Liver (tissue), 9 donors: ENCODE data around the gene PRKD1. TPM values are rescaled to one million over a fixed set of nuclear protein-coding genes. Genes with fewer than 3 reads are reported as not detected.

Experiments used
- DNase-seq: peaks from one replicate; pipeline ENCODE4 v3.0.0-alpha.2; 2017; ENCODE audit warnings: low spot score
- H3K27ac ChIP-seq, 2 donors: one replicate each; pipeline ENCODE4 v1.7.0; 2013; ENCODE audit warnings: inconsistent platforms in 2 of 2, low read length in 2 of 2, control low read depth in 1 of 2, low read depth in 1 of 2, mild to moderate bottlenecking in 1 of 2
- H3K27me3 ChIP-seq, 4 donors: one replicate each; pipeline versions ENCODE4 v1.6.1 to v1.7.0; 2013; ENCODE audit warnings: low read length in 3 of 4, inconsistent platforms in 1 of 4, mild to moderate bottlenecking in 1 of 4, moderate library complexity in 1 of 4; ENCODE audit not compliant: control insufficient read depth in 4 of 4, insufficient read depth in 4 of 4
- H3K36me3 ChIP-seq, 4 donors: one replicate each; pipeline versions ENCODE4 v1.6.1 to v1.7.0; 2013; ENCODE audit warnings: low read length in 3 of 4, mild to moderate bottlenecking in 3 of 4, low read depth in 1 of 4, moderate library complexity in 1 of 4; ENCODE audit not compliant: control insufficient read depth in 4 of 4, insufficient read depth in 3 of 4
- H3K4me1 ChIP-seq, 4 donors: one replicate each; pipeline versions ENCODE4 v1.6.1 to v1.7.0; 2013; ENCODE audit warnings: low read length in 3 of 4, mild to moderate bottlenecking in 3 of 4, moderate library complexity in 1 of 4; ENCODE audit not compliant: control insufficient read depth in 4 of 4, insufficient read depth in 4 of 4
- H3K4me3 ChIP-seq, 3 donors: one replicate each; pipeline versions ENCODE4 v1.6.1 to v1.7.0; 2013; ENCODE audit warnings: low read length in 3 of 3, control low read depth in 1 of 3, low read depth in 1 of 3, mild to moderate bottlenecking in 1 of 3
- H3K9ac ChIP-seq, 2 donors: one replicate each; pipeline ENCODE4 v1.7.0; 2013; ENCODE audit warnings: low read length in 2 of 2, mild to moderate bottlenecking in 2 of 2, moderate library complexity in 2 of 2, control low read depth in 1 of 2, low read depth in 1 of 2
- H3K9me3 ChIP-seq, 4 donors: one replicate each; pipeline versions ENCODE4 v1.6.1 to v1.7.0; 2013; ENCODE audit warnings: low read length in 3 of 4; ENCODE audit not compliant: control insufficient read depth in 4 of 4
- EGR1 ChIP-seq, 2 donors: IDR thresholded peaks; 2 replicates each; pipeline ENCODE4 v1.6.1; 2016 to 2018; ENCODE audit warnings: antibody characterized with exemption in 2 of 2, low read depth in 2 of 2
- FOXA1 ChIP-seq: IDR thresholded peaks from 2 replicates; pipeline ENCODE4 v1.6.1; 2016; ENCODE audit warnings: antibody characterized with exemption
- FOXA2 ChIP-seq: IDR thresholded peaks from 2 replicates; pipeline ENCODE4 v1.6.1; 2016; ENCODE audit warnings: antibody characterized with exemption
- GABPA ChIP-seq, 2 donors: IDR thresholded peaks in 1 of 2; conservative IDR thresholded peaks in 1 of 2; 2 replicates each; pipeline ENCODE4 v1.6.1; 2016; ENCODE audit warnings: antibody characterized with exemption in 2 of 2, mild to moderate bottlenecking in 1 of 2, moderate library complexity in 1 of 2
- HNF4A ChIP-seq, 2 donors: conservative IDR thresholded peaks; 2 replicates each; pipeline ENCODE4 v1.6.1; 2016; ENCODE audit warnings: antibody characterized with exemption in 2 of 2, mild to moderate bottlenecking in 2 of 2
- HNF4G ChIP-seq: IDR thresholded peaks from 2 replicates; pipeline ENCODE4 v1.6.1; 2016; ENCODE audit warnings: antibody characterized with exemption
- JUND ChIP-seq, 2 donors: IDR thresholded peaks; 2 replicates each; pipeline ENCODE4 v1.6.1; 2016; ENCODE audit warnings: antibody characterized with exemption in 2 of 2
- NR2F2 ChIP-seq: IDR thresholded peaks from 2 replicates; pipeline ENCODE4 v1.6.1; 2016; ENCODE audit warnings: antibody characterized with exemption
- RAD21 ChIP-seq, 2 donors: IDR thresholded peaks; 2 replicates each; pipeline ENCODE4 v1.6.1; 2016; ENCODE audit warnings: antibody characterized with exemption in 2 of 2, mild to moderate bottlenecking in 2 of 2
- RXRA ChIP-seq, 2 donors: IDR thresholded peaks; 2 replicates each; pipeline ENCODE4 v1.6.1; 2017 to 2018; ENCODE audit warnings: antibody characterized with exemption in 2 of 2, mild to moderate bottlenecking in 1 of 2
- SP1 ChIP-seq: IDR thresholded peaks from 2 replicates; pipeline ENCODE4 v1.6.1; 2018; ENCODE audit warnings: antibody characterized with exemption, mild to moderate bottlenecking
- TAF1 ChIP-seq: conservative IDR thresholded peaks from 2 replicates; pipeline ENCODE4 v1.6.1; 2016; ENCODE audit warnings: antibody characterized with exemption, mild to moderate bottlenecking
- YY1 ChIP-seq: IDR thresholded peaks from 2 replicates; pipeline ENCODE4 v1.6.1; 2016; ENCODE audit warnings: antibody characterized with exemption, mild to moderate bottlenecking
- WGBS: extraction: QIAGEN DNeasy Blood & Tissue Kit; methylation state at CpG from one replicate; pipeline ENCODE4 v1.1.7; 2013; 5-methylcytosine and 5-hydroxymethylcytosine counted together
- polyA plus RNA-seq, 2 donors: library from polyadenylated mRNA; stranded (reverse) in 1 of 2; unstranded in 1 of 2; fragments of 200-250 nt in 1 of 2; fragments of >200 nt in 1 of 2; fragmentation: Nextera tagmentation in 1 of 2; extraction: Ambion mirVana in 1 of 2; gene quantifications; one replicate each; pipeline versions ENCODE4 v1.2.1 to v1.2.3, GENCODE V29; 2013 to 2015
- total RNA-seq, 2 donors: library from RNA; depleted of rRNA; stranded (reverse); fragments of >200 nt; gene quantifications; one replicate each; pipeline ENCODE4 v1.2.3, GENCODE V29; 2014
- TF ChIP-seq, protein P1 (sequence below): IDR thresholded peaks from 2 replicates; pipeline ENCODE4 v1.6.1; 2016; ENCODE audit warnings: antibody characterized with exemption
- TF ChIP-seq, protein P2 (sequence below): IDR thresholded peaks from 2 replicates; pipeline ENCODE4 v1.6.1; 2016; ENCODE audit warnings: antibody characterized with exemption
- TF ChIP-seq, protein P3 (sequence below): fragments of 150-350 bp; IDR thresholded peaks from 2 replicates; pipeline ENCODE4 v1.5.1; 2017; ENCODE audit warnings: improper control_type of control experiment, low read depth, low read length; ENCODE audit not compliant: missing input control
- TF ChIP-seq, protein P4 (sequence below): IDR thresholded peaks from 2 replicates; pipeline ENCODE4 v1.6.1; 2016; ENCODE audit warnings: antibody characterized with exemption, mild to moderate bottlenecking
- TF ChIP-seq, protein P5 (sequence below): IDR thresholded peaks from 2 replicates; pipeline ENCODE4 v1.6.1; 2016; ENCODE audit warnings: antibody characterized with exemption
- donor health status: healthy.
- donor health status: healthy.
- donor health status: healthy.
- donor health status: healthy.
- donor health status: healthy.

PRKD1 gene
- total and polyA plus RNA-seq, 4 donors: 0.85 to 5.0 (median 0.99) TPM

DNA sequence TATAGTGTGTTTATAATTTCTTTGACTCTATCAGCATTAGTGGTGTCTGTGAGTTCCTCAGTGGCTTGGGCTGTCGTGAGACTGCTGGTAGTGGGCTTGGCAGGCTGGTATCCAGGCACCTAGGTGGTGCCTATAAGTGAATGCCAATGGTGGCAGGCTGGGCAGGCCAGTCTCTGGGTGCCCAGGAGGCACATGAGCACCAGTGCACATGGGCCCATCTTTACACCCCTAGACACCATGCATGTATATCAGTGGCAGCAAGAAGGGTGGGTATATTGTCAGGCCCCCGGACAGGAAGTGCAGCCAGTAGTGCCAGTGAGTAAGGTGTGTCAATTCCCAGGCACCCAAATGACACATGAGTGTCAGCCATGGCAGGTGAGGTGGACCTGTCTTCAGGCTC, 138.2 kb downstream of the PRKD1 start:
- H3K27ac ChIP-seq: no peak overlapping the region
- WGBS: 86% methylated on average over 2 of the region's 2 CpGs

DNA sequence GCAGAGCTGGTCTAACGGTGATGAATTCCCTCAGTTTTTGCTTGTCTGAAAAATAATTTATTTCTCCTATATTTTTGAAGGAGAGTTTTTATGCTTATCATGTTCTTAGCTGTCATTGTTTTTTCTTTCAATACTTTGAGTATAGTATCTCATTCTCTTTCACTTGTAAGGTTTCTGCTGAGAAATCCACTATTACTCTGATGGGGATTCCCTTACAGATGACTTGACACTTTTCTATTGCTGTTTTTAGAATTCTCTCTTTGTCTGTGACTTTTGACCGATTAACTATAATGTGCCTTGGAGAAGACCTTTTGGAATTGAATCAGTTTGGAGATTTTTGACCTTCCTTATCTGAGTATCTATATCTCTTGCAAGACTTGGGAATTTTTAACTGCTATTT, 139.6 kb downstream of the PRKD1 start:
- Histone ChIP-seq H3K4me1 (peaks cover 0 to 2% (median 0%) of the 10 kb centered on the region in 4 donors), H3K36me3 (no peaks in the 10 kb centered on the region), H3K9me3 (peaks cover 0 to 4% (median 0%) of the 10 kb centered on the region in 4 donors), H3K27ac (no peak overlapping the region), H3K4me3 (no peak overlapping the region), H3K9ac (no peak overlapping the region), H3K27me3 (no peaks in the 10 kb centered on the region)
- whole genome bisulfite sequencing: 85% methylated on average over 2 of the region's 2 CpGs
- DNase-seq: no peak
- TF ChIP-seq EGR1 (IDR thresholded peaks at IDR 0.05; ENCODE audit: low read depth in 2 of 2) (no peak), SP1 (no peak), YY1 (no peak), GABPA (IDR thresholded peaks at IDR 0.05 in 1 of 2, conservative IDR thresholded peaks at IDR 0.05 in 1 of 2) (no peak), FOXA2 (no peak), HNF4A (conservative IDR thresholded peaks at IDR 0.05) (no peak), RXRA (IDR thresholded peaks at IDR 0.05) (no peak), JUND (IDR thresholded peaks at IDR 0.05) (no peak)
- TF ChIP-seq, protein P1, sequence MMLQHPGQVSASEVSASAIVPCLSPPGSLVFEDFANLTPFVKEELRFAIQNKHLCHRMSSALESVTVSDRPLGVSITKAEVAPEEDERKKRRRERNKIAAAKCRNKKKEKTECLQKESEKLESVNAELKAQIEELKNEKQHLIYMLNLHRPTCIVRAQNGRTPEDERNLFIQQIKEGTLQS: no peak
- TF ChIP-seq, protein P2, sequence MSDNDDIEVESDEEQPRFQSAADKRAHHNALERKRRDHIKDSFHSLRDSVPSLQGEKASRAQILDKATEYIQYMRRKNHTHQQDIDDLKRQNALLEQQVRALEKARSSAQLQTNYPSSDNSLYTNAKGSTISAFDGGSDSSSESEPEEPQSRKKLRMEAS: no peak
- TF ChIP-seq, protein P3, sequence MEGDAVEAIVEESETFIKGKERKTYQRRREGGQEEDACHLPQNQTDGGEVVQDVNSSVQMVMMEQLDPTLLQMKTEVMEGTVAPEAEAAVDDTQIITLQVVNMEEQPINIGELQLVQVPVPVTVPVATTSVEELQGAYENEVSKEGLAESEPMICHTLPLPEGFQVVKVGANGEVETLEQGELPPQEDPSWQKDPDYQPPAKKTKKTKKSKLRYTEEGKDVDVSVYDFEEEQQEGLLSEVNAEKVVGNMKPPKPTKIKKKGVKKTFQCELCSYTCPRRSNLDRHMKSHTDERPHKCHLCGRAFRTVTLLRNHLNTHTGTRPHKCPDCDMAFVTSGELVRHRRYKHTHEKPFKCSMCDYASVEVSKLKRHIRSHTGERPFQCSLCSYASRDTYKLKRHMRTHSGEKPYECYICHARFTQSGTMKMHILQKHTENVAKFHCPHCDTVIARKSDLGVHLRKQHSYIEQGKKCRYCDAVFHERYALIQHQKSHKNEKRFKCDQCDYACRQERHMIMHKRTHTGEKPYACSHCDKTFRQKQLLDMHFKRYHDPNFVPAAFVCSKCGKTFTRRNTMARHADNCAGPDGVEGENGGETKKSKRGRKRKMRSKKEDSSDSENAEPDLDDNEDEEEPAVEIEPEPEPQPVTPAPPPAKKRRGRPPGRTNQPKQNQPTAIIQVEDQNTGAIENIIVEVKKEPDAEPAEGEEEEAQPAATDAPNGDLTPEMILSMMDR: no peak

More for the DNA sequence above, 138.2 kb downstream of the PRKD1 start:
- Histone ChIP-seq H3K4me1 (peaks cover 0 to 2% (median 0%) of the 10 kb centered on the region in 4 donors), H3K9me3 (no peaks in the 10 kb centered on the region), H3K9ac (no peak overlapping the region), H3K27me3 (no peaks in the 10 kb centered on the region), H3K36me3 (no peaks in the 10 kb centered on the region), H3K4me3 (no peak overlapping the region)
- DNase-seq: no peak
- TF ChIP-seq, protein P2: no peak
- TF ChIP-seq TAF1 (no peak), FOXA2 (no peak), NR2F2 (no peak), RXRA (IDR thresholded peaks at IDR 0.05) (no peak), EGR1 (IDR thresholded peaks at IDR 0.05; ENCODE audit: low read depth in 2 of 2) (no peak), GABPA (IDR thresholded peaks at IDR 0.05 in 1 of 2, conservative IDR thresholded peaks at IDR 0.05 in 1 of 2) (no peak), RAD21 (IDR thresholded peaks at IDR 0.05) (no peak), HNF4A (conservative IDR thresholded peaks at IDR 0.05) (no peak), YY1 (no peak), JUND (IDR thresholded peaks at IDR 0.05) (no peak), FOXA1 (no peak), HNF4G (no peak)
- TF ChIP-seq, protein P4, sequence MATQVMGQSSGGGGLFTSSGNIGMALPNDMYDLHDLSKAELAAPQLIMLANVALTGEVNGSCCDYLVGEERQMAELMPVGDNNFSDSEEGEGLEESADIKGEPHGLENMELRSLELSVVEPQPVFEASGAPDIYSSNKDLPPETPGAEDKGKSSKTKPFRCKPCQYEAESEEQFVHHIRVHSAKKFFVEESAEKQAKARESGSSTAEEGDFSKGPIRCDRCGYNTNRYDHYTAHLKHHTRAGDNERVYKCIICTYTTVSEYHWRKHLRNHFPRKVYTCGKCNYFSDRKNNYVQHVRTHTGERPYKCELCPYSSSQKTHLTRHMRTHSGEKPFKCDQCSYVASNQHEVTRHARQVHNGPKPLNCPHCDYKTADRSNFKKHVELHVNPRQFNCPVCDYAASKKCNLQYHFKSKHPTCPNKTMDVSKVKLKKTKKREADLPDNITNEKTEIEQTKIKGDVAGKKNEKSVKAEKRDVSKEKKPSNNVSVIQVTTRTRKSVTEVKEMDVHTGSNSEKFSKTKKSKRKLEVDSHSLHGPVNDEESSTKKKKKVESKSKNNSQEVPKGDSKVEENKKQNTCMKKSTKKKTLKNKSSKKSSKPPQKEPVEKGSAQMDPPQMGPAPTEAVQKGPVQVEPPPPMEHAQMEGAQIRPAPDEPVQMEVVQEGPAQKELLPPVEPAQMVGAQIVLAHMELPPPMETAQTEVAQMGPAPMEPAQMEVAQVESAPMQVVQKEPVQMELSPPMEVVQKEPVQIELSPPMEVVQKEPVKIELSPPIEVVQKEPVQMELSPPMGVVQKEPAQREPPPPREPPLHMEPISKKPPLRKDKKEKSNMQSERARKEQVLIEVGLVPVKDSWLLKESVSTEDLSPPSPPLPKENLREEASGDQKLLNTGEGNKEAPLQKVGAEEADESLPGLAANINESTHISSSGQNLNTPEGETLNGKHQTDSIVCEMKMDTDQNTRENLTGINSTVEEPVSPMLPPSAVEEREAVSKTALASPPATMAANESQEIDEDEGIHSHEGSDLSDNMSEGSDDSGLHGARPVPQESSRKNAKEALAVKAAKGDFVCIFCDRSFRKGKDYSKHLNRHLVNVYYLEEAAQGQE: no peak
- TF ChIP-seq, protein P3: no peak
- TF ChIP-seq, protein P5, sequence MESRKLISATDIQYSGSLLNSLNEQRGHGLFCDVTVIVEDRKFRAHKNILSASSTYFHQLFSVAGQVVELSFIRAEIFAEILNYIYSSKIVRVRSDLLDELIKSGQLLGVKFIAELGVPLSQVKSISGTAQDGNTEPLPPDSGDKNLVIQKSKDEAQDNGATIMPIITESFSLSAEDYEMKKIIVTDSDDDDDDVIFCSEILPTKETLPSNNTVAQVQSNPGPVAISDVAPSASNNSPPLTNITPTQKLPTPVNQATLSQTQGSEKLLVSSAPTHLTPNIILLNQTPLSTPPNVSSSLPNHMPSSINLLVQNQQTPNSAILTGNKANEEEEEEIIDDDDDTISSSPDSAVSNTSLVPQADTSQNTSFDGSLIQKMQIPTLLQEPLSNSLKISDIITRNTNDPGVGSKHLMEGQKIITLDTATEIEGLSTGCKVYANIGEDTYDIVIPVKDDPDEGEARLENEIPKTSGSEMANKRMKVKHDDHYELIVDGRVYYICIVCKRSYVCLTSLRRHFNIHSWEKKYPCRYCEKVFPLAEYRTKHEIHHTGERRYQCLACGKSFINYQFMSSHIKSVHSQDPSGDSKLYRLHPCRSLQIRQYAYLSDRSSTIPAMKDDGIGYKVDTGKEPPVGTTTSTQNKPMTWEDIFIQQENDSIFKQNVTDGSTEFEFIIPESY: no peak
- TF ChIP-seq, protein P1: no peak
